ENCODE results near the gene MRPL32. TPM values are rescaled to one million over a fixed set of nuclear protein-coding genes. Genes with fewer than 3 reads are reported as not detected.

The MRPL32 gene
- total RNA-seq, 1 experiment from 2014 or later, result 101 TPM

GRCh38 chr7:42931447-42931833, 736 bp upstream of the MRPL32 start:
- H3K4me3 Mint-ChIP-seq, result peak overlapping the region; percentile 97 to 100
- no CpG with 5 or more reads among the region's 12 CpGs for WGBS (ENCODE audit: extremely low coverage, insufficient read length, low lambda C conversion rate)
- no peak overlapping the region for H4K5ac ChIP-seq (ENCODE audit: insufficient read length, low read depth, low read length)
- H3K79me2 ChIP-seq (ENCODE audit: insufficient read depth, low read length), result peaks cover 49% of the 10 kb centered on the region
- TF ChIP-seq, protein P1, sequence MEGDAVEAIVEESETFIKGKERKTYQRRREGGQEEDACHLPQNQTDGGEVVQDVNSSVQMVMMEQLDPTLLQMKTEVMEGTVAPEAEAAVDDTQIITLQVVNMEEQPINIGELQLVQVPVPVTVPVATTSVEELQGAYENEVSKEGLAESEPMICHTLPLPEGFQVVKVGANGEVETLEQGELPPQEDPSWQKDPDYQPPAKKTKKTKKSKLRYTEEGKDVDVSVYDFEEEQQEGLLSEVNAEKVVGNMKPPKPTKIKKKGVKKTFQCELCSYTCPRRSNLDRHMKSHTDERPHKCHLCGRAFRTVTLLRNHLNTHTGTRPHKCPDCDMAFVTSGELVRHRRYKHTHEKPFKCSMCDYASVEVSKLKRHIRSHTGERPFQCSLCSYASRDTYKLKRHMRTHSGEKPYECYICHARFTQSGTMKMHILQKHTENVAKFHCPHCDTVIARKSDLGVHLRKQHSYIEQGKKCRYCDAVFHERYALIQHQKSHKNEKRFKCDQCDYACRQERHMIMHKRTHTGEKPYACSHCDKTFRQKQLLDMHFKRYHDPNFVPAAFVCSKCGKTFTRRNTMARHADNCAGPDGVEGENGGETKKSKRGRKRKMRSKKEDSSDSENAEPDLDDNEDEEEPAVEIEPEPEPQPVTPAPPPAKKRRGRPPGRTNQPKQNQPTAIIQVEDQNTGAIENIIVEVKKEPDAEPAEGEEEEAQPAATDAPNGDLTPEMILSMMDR (conservative IDR thresholded peaks at IDR 0.05), result no peak
- peak overlapping the region; percentile 95 for H3K9ac ChIP-seq (ENCODE audit: extremely low read depth, insufficient read length, low read length)
- H3K23me2 ChIP-seq (ENCODE audit: insufficient read length, low read depth, low read length, poor library complexity, severe bottlenecking), result peaks cover 11% of the 10 kb centered on the region
- H3K27ac ChIP-seq (ENCODE audit: insufficient read length, low read depth, low read length), result no peak overlapping the region
- peaks cover 13 to 43% (median 37%) of the 10 kb centered on the region in 3 experiments for H3K36me3 Mint-ChIP-seq (ENCODE audit: insufficient read depth in 1 of 3, low read depth in 3 of 3)
- H2AFZ ChIP-seq (ENCODE audit: low read length), result no peak overlapping the region
- H2BK12ac ChIP-seq (ENCODE audit: insufficient read length, low read depth, low read length), result no peak overlapping the region
- no peak overlapping the region for H2BK20ac ChIP-seq (ENCODE audit: low read depth, low read length, poor library complexity, severe bottlenecking)
- no peaks in the 10 kb centered on the region for H3K4me1 ChIP-seq (ENCODE audit: insufficient read depth, low read length)
- H3K14ac ChIP-seq (ENCODE audit: insufficient read depth, low read length), result peak overlapping the region; percentile 84
- H2BK5ac ChIP-seq (ENCODE audit: insufficient read length, low read length), result no peak overlapping the region
- no peak overlapping the region for H2AK5ac ChIP-seq (ENCODE audit: insufficient read length, low read length)
- H3K4ac ChIP-seq (ENCODE audit: low read depth, low read length), result no peak overlapping the region
- H3K4me1 Mint-ChIP-seq, result peaks cover 17 to 27% of the 10 kb centered on the region in 2 experiments
- no peak overlapping the region for H2BK120ac ChIP-seq (ENCODE audit: low read depth, low read length, poor library complexity, severe bottlenecking)
- no peaks in the 10 kb centered on the region for H3K27me3 ChIP-seq (ENCODE audit: insufficient read depth, low read length)
- H3T11ph ChIP-seq (ENCODE audit: low read length), result no peak overlapping the region
- DNase-seq, result no peak
- 0 out of 2 replicates have a peak, but pooled peaks cover 2% of the 10 kb centered on the region for H3K27me3 Mint-ChIP-seq (ENCODE audit: low read depth)
- H3K4me2 ChIP-seq (ENCODE audit: insufficient read depth, insufficient read length, low read length), result peak overlapping the region; percentile 79
- H3K18ac ChIP-seq (ENCODE audit: insufficient read length, low read depth, low read length), result peak overlapping the region; percentile 75
- H4K8ac ChIP-seq (replicated peaks; ENCODE audit: insufficient read length, low read depth, low read length), result no peak overlapping the region
- no peak overlapping the region for H3K56ac ChIP-seq (ENCODE audit: insufficient read length, low read depth, low read length)
- no peaks in the 10 kb centered on the region for H3K9me3 ChIP-seq (ENCODE audit: control insufficient read depth, low read depth, low read length)
- no peaks in the 10 kb centered on the region for H4K20me1 ChIP-seq (ENCODE audit: control insufficient read depth, insufficient read depth, insufficient read length)
- H3K79me1 ChIP-seq (ENCODE audit: insufficient read depth, low read depth, low read length, poor library complexity, severe bottlenecking), result no peaks in the 10 kb centered on the region
- no peak overlapping the region for H4K91ac ChIP-seq (ENCODE audit: insufficient read length, low read depth, low read length)
- H3K9me3 Mint-ChIP-seq, result peaks cover 0 to 3% of the 10 kb centered on the region in 2 experiments; a peak in 1 of 5 replicates
- H3K27ac Mint-ChIP-seq, result peak overlapping the region; percentile 98 to 99 (median 99); a peak in 6 of 7 replicates
- H3K23ac ChIP-seq (ENCODE audit: insufficient read length, low read depth, low read length), result no peak overlapping the region
- no peak overlapping the region for H2BK15ac ChIP-seq (ENCODE audit: low read depth, low read length)

All from H9 (cell line).